Kidney epithelial cell (primary cell): ENCODE measurements around the gene USP16. TPM values are rescaled to one million over a fixed set of nuclear protein-coding genes. Genes with fewer than 3 reads are reported as not detected.

Source experiments
- DNase-seq: peaks from one replicate; pipeline ENCODE4 v3.0.0-alpha.2; 2010; ENCODE audit warnings: low read depth
- H3K27me3 ChIP-seq: 2 replicates; pipeline ENCODE4 v1.6.0; 2011; ENCODE audit warnings: low read length; ENCODE audit not compliant: control insufficient read depth, insufficient read depth
- H3K36me3 ChIP-seq: 2 replicates; pipeline ENCODE4 v1.5.1; 2011; ENCODE audit warnings: low read length; ENCODE audit not compliant: control insufficient read depth, insufficient read depth
- H3K4me3 ChIP-seq: 2 replicates; pipeline ENCODE4 v1.5.1; 2011; ENCODE audit warnings: low read depth, mild to moderate bottlenecking, control low read depth, low read length
- CTCF ChIP-seq: IDR thresholded peaks from 2 replicates; pipeline ENCODE4 v1.5.1; 2011; ENCODE audit warnings: mild to moderate bottlenecking, moderate library complexity, low read length, control low read depth, inconsistent platforms; ENCODE audit not compliant: insufficient read depth, poor library complexity, severe bottlenecking
- total RNA-seq: library from RNA; depleted of rRNA; stranded (reverse); fragments of >200 nt; gene quantifications from 2 replicates; pipeline ENCODE4 v1.2.3, GENCODE V29; 2015

Gene USP16
- total RNA-seq, 1 donor from 2014 or later: 30.0 TPM

- no peak for TF ChIP-seq CTCF
- DNase-seq: no peak
- Histone ChIP-seq H3K27me3 (no peaks in the 10 kb centered on the region), H3K36me3 (peaks cover 2% of the 10 kb centered on the region), H3K4me3 (no peak overlapping the region)
These were observed 32.1 kb downstream of the USP16 start for GRCh38 chr21:29056538-29057050.

GRCh38 chr21:29064850-29065481 is 40.5 kb downstream of the USP16 start:
- Histone ChIP-seq H3K27me3 (no peaks in the 10 kb centered on the region), H3K36me3 (peaks cover 2% of the 10 kb centered on the region), H3K4me3 (no peak overlapping the region)
- no peak for DNase-seq
- no peak for TF ChIP-seq CTCF

- DNase-seq: no peak
- TF ChIP-seq CTCF: no peak
- no peaks in the 10 kb centered on the region for H3K36me3 ChIP-seq
- H3K4me3 ChIP-seq: peak overlapping the region; percentile 98
- no peaks in the 10 kb centered on the region for H3K27me3 ChIP-seq
These were observed 48.4 kb downstream of the USP16 start for GRCh38 chr21:29072873-29073221.

GRCh38 chr21:29073222-29074006 is 48.9 kb downstream of the USP16 start, which contains the start of gene CCT8:
Gene CCT8 (minus strand): TSS chr21:29073648. CDS start chr21:29073590, 58 bp downstream.
- no peak for TF ChIP-seq CTCF
- no peaks in the 10 kb centered on the region for H3K36me3 ChIP-seq
- DNase-seq: peak; percentile 97

GRCh38 chr21:29074007-29074376 is 49.5 kb downstream of the USP16 start:
- Histone ChIP-seq H3K36me3 (no peaks in the 10 kb centered on the region), H3K4me3 (peak overlapping the region; percentile 51), H3K27me3 (no peaks in the 10 kb centered on the region)
- TF ChIP-seq CTCF: no peak
- DNase-seq: no peak

More at GRCh38 chr21:29073222-29074006, 48.9 kb downstream of the USP16 start, which contains the start of gene CCT8:
- H3K4me3 ChIP-seq: peak within 1 kb of the TSS; percentile 98
- no peaks in the 10 kb centered on the region for H3K27me3 ChIP-seq
